HG02981 (cell line): Measurements from ENCODE around the gene TCEAL8.
"Not testable (repeated sequence)": the region's sequence is repeated elsewhere in the genome, so short reads cannot be mapped to it uniquely, and the experiment has no call there.

Experiments used
- ATAC-seq: cut with Tn5 transposase; IDR thresholded peaks from one replicate; pipeline ENCODE4 v1.9.1; 2021; ENCODE audit warnings: mild to moderate bottlenecking, moderate library complexity; ENCODE audit not compliant: unreplicated experiment

The TCEAL8 gene, protein sequence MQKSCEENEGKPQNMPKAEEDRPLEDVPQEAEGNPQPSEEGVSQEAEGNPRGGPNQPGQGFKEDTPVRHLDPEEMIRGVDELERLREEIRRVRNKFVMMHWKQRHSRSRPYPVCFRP

GRCh38 chrX:103254921-103255493 is at the start of gene TCEAL8:
Gene TCEAL8 (minus strand): TSS chrX:103255155. CDS start chrX:103253979, 1,176 bp downstream.
- peak; percentile 97 for ATAC-seq

DNA sequence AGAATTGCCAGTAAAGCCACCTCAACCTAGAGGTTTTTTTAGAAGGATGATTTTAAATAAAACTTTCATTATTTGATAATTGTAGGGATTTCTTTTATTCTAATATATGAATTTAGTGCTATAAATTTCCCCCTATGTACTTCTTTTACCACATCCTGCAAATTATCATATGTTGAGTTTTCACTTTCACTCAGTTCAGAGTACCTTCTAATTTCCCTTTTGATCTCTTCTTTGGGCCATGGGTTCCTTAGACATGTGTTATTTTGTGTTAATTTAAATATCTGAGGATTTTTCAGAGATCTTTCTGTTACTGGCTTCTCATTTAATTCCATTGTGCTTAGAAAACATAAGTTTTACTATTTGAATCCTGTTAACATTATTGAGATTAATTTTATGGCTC is 49.8 kb upstream of the TCEAL8 start:
- no peak for ATAC-seq

GRCh38 chrX:103293118-103293517 is 38.2 kb upstream of the TCEAL8 start:
- ATAC-seq, result no peak

DNA sequence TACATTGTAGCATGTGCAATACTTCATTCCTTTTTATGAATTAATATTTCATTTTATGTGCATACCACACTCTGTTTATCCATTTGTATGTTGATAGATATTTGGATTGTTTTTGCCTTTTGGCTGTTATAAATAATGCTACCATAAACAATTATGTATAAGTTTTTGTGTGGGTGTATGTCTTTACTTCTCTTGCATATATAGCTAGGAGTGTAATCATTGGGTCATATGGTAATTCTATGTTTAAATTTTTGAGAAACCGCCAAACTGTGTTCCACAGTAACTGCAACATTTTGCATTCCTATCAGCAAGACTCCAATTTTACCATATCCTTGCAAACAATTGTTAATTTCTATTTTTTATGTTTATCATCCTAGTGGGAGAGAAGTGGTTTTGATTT is 24.7 kb upstream of the TCEAL8 start:
- no peak for ATAC-seq

DNA sequence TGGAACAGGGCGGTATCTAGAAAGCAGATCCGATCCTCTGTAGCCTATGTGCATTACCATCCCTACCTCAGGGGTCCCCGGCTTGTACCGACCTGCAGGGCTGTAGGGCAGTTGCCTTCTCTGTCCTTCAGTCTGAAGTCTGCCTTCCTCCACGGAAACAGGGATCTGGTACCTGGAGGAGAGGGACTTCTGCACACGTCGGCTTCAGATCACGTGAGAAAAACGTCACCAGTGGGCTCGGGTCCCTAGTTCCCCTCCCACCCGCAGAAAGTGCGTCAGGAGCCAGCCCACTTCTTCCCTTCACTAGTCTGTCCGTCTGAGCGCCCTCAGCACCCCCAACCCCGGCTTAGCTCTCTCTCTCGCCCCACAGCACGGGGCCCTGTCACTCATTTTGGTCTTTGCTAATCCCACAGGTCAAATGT is 21.6 kb upstream of the TCEAL8 start, which contains the start of gene TCEAL5:
TCEAL5 (minus strand) TSS at position 170 of the 422 bp plus-strand sequence. CDS start 2,187 bp downstream, outside the sequence.
- no peak for ATAC-seq

GRCh38 chrX:103275947-103276567 is 21.1 kb upstream of the TCEAL8 start:
- ATAC-seq, result no peak

GRCh38 chrX:103274284-103274683 is 19.3 kb upstream of the TCEAL8 start:
- ATAC-seq, result no peak

DNA sequence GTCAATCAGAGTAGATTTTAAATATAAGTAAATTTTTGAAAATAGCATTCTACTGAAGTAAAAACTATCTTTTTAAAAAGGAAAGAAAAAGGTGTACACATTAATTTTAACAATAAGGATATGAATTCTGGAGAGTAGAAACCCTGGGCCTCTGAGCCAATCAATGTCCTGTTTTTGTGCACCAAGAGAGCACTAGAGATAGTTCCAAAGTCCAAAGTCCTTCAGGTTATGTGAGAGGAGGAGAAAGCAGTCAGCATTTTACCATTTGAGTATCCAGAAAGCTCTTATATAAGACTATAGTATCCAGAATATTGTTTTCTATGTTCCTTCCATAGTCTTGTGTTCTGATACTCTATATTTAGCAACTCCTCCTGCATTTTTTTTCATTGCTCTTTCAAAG is 3.3 kb upstream of the TCEAL8 start:
- ATAC-seq, result no peak

GRCh38 chrX:103256651-103257050 is 1.7 kb upstream of the TCEAL8 start:
- no peak for ATAC-seq

GRCh38 chrX:103254171-103254824 is 657 bp downstream of the TCEAL8 start:
- ATAC-seq, result peak; percentile 54

DNA sequence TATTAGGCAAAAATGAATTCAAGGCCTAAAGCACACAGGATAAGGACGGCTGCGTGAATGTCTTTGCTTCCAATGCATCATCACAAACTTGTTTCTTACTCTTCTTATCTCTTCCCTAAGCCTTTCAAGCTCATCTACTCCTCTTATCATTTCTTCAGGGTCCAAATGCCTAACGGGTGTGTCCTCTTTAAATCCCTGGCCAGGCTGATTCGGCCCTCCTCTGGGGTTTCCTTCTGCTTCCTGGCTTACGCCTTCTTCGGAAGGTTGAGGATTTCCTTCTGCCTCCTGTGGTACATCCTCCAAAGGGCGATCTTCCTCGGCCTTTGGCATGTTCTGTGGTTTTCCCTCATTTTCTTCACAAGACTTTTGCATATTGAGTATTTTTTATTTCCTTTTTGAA is 1.3 kb downstream of the TCEAL8 start:
- ATAC-seq, result no peak

- no peak for ATAC-seq
Measured at GRCh38 chrX:103250977-103251376, 4.0 kb downstream of the TCEAL8 start.

GRCh38 chrX:103249805-103250204 is 5.2 kb downstream of the TCEAL8 start:
- ATAC-seq, result no peak

DNA sequence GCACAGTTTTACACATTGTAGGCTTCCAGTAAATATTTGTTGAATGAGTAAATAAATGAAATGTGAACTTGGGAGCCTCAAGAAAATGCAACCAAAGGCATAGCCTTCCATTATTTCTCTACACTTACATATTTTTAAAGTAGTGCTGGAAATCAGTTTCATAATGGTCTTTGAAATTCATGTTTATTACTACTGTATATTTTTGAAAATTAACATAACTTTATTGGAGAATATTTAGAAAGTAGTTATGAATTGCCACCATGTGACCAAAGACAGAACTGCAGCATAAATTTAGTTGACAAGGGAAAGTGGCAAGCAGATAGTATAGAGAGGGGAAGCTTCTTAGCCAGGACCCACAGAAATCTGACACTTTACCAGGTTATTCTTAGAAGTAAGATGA is 6.4 kb downstream of the TCEAL8 start:
- peak; percentile 54 for ATAC-seq

- no peak for ATAC-seq
Measured at GRCh38 chrX:103240155-103240554, 14.8 kb downstream of the TCEAL8 start.

GRCh38 chrX:103236296-103236695 is 18.7 kb downstream of the TCEAL8 start:
- no peak for ATAC-seq

DNA sequence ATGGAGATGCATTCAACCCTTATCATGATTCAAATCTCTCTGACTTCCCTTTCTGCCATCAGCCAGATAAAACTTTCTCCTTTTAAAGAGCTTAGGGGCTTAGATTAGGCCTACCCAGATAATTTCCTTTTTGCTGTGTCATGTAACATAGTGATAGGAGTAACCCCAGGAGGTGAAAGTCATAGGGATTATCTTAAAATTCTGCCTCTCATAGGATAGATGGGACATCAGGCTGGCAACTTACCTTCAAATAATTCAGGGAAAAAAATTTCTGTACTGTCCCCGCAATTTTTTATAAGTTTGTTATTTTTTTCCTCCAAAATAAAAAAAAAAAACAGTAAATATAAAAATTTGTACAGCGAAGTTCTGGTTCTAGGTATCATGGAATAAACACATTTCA is 19.3 kb downstream of the TCEAL8 start:
- ATAC-seq, result not testable (repeated sequence)

DNA sequence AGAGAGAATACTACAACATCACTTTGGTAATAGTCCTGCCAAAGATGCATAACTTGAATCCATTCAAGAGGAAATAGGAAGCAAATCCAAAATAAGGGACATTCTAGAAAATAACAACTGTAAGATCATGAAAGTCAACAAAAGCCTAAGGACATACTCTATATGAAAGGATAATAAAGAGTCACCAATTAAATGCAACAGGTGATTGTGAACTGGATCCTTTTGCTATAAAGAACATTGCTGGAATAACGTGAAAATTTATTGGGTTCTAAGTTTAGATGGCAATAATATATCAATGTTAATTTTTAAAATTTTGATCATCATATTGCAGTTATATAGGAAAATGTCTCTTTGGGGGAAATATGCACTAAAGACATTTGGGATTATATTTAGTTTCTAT is 20.1 kb downstream of the TCEAL8 start:
- no peak for ATAC-seq

- no peak for ATAC-seq
Measured at GRCh38 chrX:103233263-103233662, 21.7 kb downstream of the TCEAL8 start.

DNA sequence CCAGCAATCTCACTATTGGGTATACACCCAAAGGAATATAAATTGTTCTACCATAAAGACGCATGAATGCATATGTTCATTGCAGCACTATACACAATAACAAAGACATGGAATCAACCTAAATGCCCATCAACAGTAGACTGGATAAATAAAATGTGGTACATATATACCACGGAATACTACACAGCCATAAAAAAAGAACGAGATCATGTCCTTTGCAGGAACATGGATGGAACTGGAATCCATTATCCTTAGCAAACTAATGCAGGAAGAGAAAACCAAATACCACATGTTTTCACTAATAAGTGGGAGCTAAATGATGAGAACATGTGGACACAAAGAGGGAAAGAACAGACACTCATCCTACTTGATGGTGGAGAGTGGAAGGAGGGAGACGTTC is 29.0 kb downstream of the TCEAL8 start:
- ATAC-seq, result not testable (repeated sequence)

DNA sequence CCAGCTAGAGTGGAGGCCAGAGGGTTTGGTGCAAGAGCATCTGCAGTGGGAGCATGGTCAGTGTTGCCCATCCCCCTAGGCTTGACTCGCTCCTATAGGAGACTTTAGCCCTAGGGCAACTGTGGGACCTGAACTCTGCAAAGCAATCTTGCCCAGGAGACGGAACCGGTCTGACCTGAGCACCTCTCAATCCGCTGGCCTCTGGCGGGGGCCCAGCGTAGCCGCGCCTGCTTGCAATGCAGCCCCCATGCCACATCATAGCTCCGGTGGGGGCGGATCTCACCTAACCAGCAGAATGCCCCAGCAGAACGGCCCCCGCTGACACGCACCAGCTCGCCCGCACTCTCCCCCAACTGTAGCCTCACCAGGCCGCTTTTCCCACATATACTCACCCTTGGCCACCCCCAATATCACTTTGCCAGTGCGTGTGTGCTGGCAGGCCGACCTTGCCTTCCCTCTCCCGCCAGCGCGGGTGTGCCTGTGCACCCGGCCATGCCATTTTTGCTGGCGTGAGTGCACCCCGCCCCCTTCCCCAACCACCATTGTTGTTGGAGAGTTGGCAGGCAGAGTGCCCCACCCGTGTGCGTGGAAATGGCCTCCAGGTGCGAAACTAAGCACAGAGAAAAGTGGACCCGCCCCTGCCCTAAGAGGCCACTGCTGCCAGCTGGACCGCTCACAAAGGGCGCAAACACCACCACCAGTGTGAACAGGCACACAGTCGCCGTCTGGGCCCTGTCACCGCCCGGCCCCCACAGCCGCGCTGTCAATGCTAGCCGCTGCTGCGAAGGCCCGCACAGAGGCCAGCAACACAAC is 34.2 kb downstream of the TCEAL8 start:
- no peak for ATAC-seq
